HG03135 (cell line): ENCODE data around the gene CDCA8.
"Not testable (repeated sequence)": the region's sequence is repeated elsewhere in the genome, so short reads cannot be mapped to it uniquely, and the experiment has no call there.

Source experiments
- ATAC-seq: cut with Tn5 transposase; IDR thresholded peaks from one replicate; pipeline ENCODE4 v1.9.1; 2021; ENCODE audit warnings: mild to moderate bottlenecking, moderate library complexity; ENCODE audit not compliant: unreplicated experiment

Gene CDCA8

GRCh38 chr1:37672136-37672870 lies 20.0 kb upstream of the CDCA8 start:
- no peak for ATAC-seq

GRCh38 chr1:37673920-37674319 lies 18.4 kb upstream of the CDCA8 start:
- no peak for ATAC-seq

DNA sequence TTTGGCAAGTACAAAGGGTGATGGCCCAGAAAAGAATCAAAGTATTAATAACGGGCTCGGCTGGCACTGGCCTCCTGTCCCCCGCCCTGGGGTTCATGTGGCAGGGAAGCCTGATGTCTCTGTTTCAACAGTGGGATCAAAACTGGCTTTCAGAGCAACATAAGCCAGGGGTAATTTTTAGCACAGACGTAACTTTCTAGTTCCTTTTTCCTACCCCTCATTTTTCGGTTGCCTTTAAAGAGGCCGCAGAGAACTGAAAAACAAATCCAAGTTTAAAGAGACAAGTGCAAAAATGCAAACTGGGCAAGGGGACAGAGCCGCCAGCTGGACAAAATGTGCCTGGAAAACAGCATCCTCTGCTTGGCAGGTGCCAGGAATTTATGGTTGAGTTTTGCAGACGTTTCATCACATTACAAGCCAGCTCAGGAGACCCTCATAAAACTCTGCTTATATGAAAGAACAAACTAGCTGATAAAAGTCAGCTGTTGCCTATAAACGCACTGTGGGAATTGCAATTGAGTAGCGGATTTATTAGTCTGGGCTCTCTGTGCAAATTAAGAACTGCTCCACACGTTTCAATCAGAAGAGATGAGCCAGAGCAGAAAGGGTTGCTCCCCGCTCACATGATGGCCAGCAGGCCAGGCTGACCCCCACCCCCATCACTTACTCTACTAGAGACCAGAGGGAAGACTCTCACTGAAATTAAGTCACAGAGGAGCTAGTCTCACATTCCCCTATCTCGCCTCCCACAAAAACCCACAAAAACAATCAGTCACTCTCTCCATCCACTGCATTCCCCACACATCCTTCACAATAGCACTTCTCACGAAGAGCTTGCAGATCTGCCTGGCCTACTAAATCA lies 15.8 kb upstream of the CDCA8 start:
- peak; percentile 50 for ATAC-seq

DNA sequence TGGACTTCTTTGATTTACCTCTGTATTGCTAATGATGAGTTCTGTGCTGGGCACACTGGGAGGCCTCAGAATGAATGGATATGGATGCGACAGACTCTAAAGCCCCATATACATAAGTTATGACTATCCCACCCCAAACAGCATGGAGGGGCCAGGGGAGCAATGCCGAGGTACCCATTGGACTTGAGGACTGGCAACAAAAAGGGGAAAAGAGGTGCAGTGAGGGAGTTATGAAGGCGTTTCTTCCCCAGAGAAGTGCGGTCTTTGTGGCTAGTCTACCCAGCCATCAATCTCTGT lies 15.2 kb upstream of the CDCA8 start:
- ATAC-seq = no peak

DNA sequence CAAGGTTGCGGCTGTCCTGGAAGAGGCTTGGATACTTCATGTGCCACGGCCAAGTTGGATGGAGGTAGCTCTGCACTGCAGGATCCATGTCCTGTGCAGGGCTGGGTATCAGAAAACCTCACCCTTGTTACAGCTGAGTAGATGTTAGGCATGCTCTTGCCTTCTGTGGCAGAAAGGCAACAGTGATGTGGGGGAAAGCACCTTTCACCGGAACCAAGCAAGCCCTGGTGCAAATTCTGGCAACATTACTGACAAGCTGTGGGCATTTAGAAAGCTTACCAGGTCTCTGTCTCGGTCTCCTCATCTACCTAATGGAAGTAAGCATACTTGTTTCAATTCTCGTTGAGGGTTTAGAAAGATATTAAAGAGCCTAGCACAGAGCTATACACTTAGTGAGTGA lies 14.5 kb upstream of the CDCA8 start:
- ATAC-seq = no peak

- ATAC-seq = no peak
These were observed 11.4 kb upstream of the CDCA8 start for GRCh38 chr1:37680933-37681332.

- no peak for ATAC-seq
These were observed 9.9 kb upstream of the CDCA8 start for GRCh38 chr1:37682334-37682987.

DNA sequence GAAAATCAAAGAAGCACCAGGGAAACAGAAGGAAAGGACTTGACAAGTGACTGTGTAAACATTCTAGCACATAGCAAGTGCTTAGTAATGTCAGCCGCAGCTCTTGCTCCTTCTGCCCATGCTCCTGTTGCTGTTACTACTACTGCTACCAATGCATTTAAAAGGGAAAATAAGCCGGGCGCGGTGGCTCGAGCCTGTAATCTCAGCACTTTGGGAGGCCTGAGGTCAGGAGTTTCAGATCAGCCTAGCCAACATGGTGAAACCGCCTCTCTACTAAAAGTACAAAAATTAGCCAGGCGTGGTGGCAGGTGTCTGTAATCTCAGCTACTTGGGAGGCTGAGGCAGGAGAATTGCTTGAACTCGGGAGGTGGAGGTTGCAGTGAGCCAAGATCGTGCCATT lies 8.1 kb upstream of the CDCA8 start:
- not testable (repeated sequence) for ATAC-seq

- ATAC-seq = no peak
These were observed 6.6 kb upstream of the CDCA8 start for GRCh38 chr1:37685722-37686121.

- ATAC-seq = not testable (repeated sequence)
These were observed 4.6 kb upstream of the CDCA8 start for GRCh38 chr1:37687764-37688163.

GRCh38 chr1:37688926-37689325 lies 3.4 kb upstream of the CDCA8 start:
- no peak for ATAC-seq

GRCh38 chr1:37691497-37692077 lies 729 bp upstream of the CDCA8 start:
- ATAC-seq = peak; percentile 11

DNA sequence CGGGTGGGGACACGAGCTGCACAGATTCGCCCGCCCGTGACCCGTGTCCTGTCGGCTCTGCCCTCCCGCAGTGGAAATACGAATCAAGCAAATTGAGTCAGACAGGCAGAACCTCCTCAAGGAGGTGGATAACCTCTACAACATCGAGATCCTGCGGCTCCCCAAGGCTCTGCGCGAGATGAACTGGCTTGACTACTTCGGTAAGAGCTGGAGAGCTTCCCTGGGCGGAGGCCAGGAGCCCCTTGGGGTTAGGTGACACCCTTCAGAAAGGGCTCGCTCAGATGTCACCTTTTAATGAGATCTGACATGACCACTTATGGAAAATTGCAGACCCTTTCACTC lies 489 bp downstream of the CDCA8 start:
- no peak for ATAC-seq

DNA sequence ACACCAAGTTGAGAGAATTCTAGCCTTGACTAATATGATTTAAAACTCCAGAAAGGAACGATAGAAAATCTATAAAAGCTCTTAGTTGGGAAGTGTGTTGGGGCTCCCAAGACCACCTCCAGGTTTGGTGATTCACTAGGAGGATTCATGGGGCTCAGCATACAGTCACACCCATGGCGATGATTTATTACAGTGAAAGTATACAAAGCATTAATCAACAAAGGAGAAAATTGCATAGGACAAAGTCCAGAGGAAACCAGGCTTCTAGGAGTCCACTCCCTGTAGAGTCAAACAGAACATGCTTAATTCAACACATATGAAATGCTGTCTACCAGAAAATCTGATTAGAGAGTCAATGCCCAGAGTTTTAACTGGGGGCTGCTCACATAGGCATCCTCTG lies 4.8 kb downstream of the CDCA8 start:
- ATAC-seq = no peak

- no peak for ATAC-seq
These were observed 5.4 kb downstream of the CDCA8 start for GRCh38 chr1:37697737-37698136.

DNA sequence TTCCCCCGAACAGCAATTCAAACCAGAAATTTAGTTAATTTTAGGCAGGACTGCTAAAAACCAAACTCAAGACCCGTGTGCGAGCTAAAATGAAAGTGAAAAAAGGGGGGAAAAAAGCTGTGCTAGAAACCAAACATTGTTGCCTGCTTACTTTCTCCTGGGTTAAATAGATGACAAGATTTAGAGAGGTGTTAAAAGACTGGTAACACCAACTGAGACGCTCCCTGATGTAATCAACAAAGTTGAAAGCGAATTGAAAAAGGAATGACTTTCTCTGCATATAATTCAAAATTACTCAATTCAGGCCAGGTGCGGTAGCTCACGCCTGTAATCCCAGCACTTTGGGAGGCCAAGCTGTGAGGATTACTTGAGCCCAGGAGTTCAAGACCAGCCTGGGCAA lies 6.8 kb downstream of the CDCA8 start:
- ATAC-seq = no peak

- no peak for ATAC-seq
These were observed 8.7 kb downstream of the CDCA8 start for GRCh38 chr1:37701051-37701450.

- ATAC-seq = no peak
These were observed 10.7 kb downstream of the CDCA8 start for GRCh38 chr1:37703061-37703460.

DNA sequence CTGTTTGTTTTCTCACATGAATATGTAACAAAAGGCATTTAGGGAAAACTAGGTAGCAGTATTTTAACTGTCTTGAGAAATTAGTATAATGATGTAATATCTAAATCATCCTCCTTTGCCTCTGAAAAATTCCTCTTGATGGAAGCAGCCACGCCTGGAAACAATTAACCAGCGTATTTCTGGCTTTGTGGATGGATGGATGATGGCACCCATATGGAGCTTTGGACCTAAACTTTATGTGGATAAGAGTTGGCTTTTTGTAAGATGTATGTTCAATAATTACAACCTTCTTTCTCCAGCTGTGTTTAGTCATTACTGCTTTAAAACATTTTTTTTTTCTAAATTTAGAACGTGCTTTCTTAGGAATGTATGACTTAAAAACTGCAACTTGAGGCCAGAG lies 12.7 kb downstream of the CDCA8 start:
- ATAC-seq = no peak

GRCh38 chr1:37705399-37705798 lies 13.1 kb downstream of the CDCA8 start:
- ATAC-seq = no peak

- ATAC-seq = no peak
These were observed 16.2 kb downstream of the CDCA8 start for GRCh38 chr1:37708471-37708870.

GRCh38 chr1:37714226-37714625 lies 21.9 kb downstream of the CDCA8 start:
- ATAC-seq = no peak
